NT2/D1 (cell line): Measurements from ENCODE around the gene CAMTA1.
A peak's percentile ranks its signal among the peaks of the same experiment; 100 is the strongest.

ENCODE experiments used
- DNase-seq: peaks from one replicate; pipeline ENCODE4 v3.0.0-alpha.2; 2011; ENCODE audit warnings: low read depth, low spot score
- H3K27me3 ChIP-seq: 2 replicates; pipeline ENCODE4 v1.6.0; 2011; ENCODE audit warnings: mild to moderate bottlenecking; ENCODE audit not compliant: insufficient read length, insufficient read depth
- H3K36me3 ChIP-seq: 2 replicates; pipeline ENCODE4 v1.6.1; 2011; ENCODE audit warnings: mild to moderate bottlenecking, low read length, mixed read lengths; ENCODE audit not compliant: insufficient read depth, insufficient read length
- H3K4me1 ChIP-seq: 2 replicates; pipeline ENCODE4 v1.5.1; 2011; ENCODE audit not compliant: insufficient read depth, insufficient read length
- H3K4me3 ChIP-seq: 2 replicates; pipeline ENCODE4 v1.5.1; 2011; ENCODE audit warnings: low read depth; ENCODE audit not compliant: insufficient read length
- H3K9ac ChIP-seq: 2 replicates; pipeline ENCODE4 v1.6.0; 2011; ENCODE audit warnings: low read depth; ENCODE audit not compliant: insufficient read length
- H3K9me3 ChIP-seq: 2 replicates; pipeline ENCODE4 v1.5.1; 2011; ENCODE audit warnings: mild to moderate bottlenecking, low read length; ENCODE audit not compliant: insufficient read depth
- SUZ12 ChIP-seq: IDR thresholded peaks from 2 replicates; pipeline ENCODE4 v1.6.1; 2011; ENCODE audit not compliant: insufficient read length, insufficient read depth; ENCODE audit errors: extremely low read depth
- YY1 ChIP-seq: IDR thresholded peaks from 2 replicates; pipeline ENCODE4 v1.6.1; 2011; ENCODE audit not compliant: insufficient read length, insufficient read depth
- ZNF274 ChIP-seq: IDR thresholded peaks from 2 replicates; pipeline ENCODE4 v1.6.1; 2011; ENCODE audit warnings: mild to moderate bottlenecking, low read depth, low read length

CAMTA1 gene

DNA sequence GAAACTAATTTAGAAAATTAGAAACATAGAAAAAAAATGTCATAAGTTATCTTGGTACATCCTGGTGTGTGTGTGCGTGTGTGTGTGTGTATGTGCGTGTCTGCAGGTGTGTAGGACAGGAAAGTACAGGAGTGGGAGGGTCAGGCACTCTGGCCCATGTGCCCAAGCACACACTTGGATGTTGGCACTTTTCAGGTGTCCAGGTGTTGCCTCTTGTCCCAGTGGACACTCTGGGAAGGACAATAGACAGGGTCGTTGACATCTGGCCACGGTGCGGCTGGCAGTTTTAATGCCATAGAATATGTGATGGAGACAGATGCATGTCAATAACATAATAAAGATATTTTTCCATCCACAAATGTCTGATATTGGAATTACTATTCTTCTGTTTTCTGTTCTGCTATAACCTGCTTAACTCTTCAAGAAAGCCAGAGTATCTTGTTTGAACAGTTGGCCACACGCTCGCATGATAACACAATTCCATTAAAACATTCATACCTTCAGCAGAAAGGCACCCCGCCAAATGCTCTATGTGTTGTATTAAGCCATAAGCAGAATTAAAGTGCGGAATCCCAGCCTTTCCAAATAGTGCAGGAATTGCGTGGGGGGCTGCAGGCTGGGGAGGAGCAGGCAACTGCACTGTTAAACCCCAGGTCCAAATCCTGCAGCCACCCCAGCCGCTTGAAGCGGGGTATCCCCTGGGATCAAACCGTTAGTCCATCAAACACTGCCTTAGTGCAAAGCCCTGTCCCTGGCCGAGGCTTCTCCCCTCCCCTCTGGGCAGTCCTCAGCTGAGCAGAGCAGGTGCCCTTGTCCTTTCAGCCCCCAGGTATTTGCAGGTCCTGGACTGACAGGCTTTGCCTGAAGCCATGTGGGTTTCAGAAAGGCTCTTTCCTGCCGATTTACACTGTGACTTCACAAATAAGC, 390.0 kb downstream of the CAMTA1 start:
- Histone ChIP-seq H3K4me1 (peaks cover 3% of the 10 kb centered on the region), H3K4me3 (no peak overlapping the region), H3K9me3 (peaks cover 9% of the 10 kb centered on the region; the same call in 1 of the 2 replicates), H3K27me3 (no peaks in the 10 kb centered on the region), H3K9ac (no peak overlapping the region), H3K36me3 (no peaks in the 10 kb centered on the region)
- TF ChIP-seq ZNF274: no peak
- no peak for TF ChIP-seq YY1
- no peak for TF ChIP-seq SUZ12
- no peak for DNase-seq

DNA sequence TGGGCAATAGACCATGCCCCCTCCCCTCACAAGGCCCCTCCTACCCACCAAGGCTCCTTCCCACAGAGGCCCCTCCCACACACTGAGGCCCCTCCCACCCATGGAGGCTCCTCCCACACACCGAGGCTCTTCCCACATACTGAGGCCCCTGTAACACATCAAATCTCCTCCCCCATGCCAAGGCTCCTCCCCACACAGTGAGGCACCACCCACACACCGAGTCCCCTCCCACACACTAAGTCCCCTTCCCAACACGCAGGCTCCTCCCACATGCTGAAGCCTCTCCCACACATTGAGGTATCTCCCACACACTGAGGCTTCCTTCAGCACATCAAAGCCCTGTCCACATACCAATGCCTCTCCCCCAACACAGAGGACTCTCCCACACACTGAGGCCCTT, 391.8 kb downstream of the CAMTA1 start:
- Histone ChIP-seq H3K4me3 (no peak overlapping the region), H3K36me3 (no peaks in the 10 kb centered on the region), H3K9me3 (peaks cover 20% of the 10 kb centered on the region), H3K27me3 (no peaks in the 10 kb centered on the region), H3K4me1 (peaks cover 3% of the 10 kb centered on the region), H3K9ac (no peak overlapping the region)
- no peak for TF ChIP-seq ZNF274
- no peak for TF ChIP-seq YY1
- no peak for TF ChIP-seq SUZ12
- no peak for DNase-seq

DNA sequence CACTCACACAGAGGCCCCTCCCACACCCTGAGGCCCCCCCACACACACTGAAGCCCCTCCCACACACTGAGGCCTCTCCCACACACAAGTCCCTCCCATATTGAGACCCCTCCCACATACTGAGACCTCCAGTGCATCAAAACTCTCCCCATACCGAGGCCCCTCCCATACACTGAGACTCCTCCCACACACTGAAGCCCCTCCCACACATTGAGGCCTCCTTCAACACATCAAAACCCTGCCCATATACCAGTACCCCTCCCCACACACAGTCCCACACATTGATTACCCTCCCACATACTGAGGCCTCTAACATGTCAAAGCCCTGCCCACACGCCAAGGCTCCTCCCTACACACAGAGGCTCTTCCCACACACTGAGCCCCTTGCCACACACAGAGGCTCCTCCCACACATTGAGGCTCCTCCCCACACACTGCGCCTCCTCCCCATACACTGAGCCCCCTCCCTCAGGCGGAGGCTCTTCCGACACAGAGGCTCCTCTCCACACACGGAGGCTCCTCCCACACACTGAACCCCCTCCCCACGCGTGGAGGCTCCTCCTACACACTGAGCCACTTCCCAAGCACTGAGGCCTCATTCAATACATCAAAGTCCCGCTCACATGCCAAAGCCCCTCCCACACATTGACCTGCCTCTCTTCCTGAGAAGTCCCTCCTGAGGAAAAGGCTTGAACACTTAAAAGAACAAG, 392.3 kb downstream of the CAMTA1 start:
- DNase-seq: peak; percentile 16
- no peak overlapping the region for H3K4me3 ChIP-seq
- H3K27me3 ChIP-seq: no peaks in the 10 kb centered on the region
- H3K4me1 ChIP-seq: peaks cover 3% of the 10 kb centered on the region
- TF ChIP-seq YY1 (no peak), ZNF274 (no peak), SUZ12 (no peak)
- H3K9ac ChIP-seq: no peak overlapping the region
- no peaks in the 10 kb centered on the region for H3K36me3 ChIP-seq
- peaks cover 20% of the 10 kb centered on the region for H3K9me3 ChIP-seq

DNA sequence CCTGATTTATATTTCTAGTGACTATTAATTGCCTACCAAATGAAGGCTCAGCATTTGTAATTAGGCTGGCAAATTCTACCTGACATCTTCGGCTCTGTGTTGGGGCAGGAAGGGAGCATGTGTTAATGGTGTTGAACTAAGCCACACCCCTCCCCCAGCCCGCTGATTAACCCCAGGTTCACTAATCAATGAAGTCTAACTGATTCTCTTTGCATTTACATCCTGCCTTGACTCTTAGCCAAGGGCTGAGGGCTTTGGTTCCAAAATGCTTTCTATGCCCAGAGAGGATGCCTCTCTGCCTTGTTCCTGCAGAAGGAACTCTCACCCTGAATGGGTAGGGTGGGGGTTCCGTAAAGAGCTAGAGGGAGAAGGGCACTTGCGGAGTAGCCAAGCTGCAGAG, 393.1 kb downstream of the CAMTA1 start:
- Histone ChIP-seq H3K9ac (no peak overlapping the region), H3K27me3 (no peaks in the 10 kb centered on the region)
- TF ChIP-seq YY1 (no peak), ZNF274 (no peak), SUZ12 (no peak)

DNA sequence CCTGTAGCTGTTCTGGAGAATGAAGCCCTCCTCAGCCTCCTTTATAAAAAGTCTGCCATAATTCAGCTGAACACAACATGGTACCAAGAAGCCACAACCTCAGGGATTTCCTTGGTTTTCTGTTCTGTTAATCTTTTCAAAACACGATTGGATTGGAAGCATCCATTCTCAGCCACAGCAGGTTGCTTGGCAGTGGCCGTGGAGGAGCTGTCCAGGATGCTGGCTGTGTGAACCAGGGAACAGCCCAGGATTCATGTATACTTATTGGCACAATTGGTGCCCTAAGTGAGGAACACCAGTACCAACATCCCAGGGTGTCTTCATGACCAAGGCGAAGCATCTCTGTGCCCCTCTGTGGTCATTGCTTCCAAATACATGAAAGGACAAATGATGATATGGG, 393.5 kb downstream of the CAMTA1 start:
- DNase-seq: no peak
- Histone ChIP-seq H3K4me1 (peaks cover 3% of the 10 kb centered on the region), H3K27me3 (no peaks in the 10 kb centered on the region), H3K9me3 (peaks cover 20% of the 10 kb centered on the region), H3K36me3 (no peaks in the 10 kb centered on the region), H3K9ac (no peak overlapping the region), H3K4me3 (no peak overlapping the region)
- TF ChIP-seq YY1 (no peak), SUZ12 (no peak), ZNF274 (no peak)

More for the DNA sequence above, 393.1 kb downstream of the CAMTA1 start:
- Histone ChIP-seq H3K4me3 (no peak overlapping the region), H3K36me3 (no peaks in the 10 kb centered on the region), H3K4me1 (peaks cover 3% of the 10 kb centered on the region), H3K9me3 (peaks cover 20% of the 10 kb centered on the region)
- DNase-seq: no peak

DNA sequence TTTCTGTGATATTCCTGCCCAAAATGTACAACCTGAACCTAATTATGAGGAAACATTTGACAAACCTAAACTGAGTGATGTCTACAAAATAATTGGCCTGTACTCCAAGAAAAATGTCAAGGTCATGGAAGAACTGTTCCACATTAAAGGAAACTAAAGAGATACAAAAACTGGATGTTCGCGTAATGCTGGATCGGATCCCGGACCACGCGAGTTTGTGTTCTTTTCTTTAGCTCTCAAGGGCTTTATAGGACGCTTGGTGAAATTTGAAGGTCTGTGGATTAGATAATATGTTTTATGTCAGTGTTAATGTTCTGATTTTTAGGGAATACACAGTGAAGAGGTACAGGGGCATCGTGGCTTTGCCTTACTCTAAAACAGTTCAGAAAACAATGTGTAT, 400.5 kb downstream of the CAMTA1 start:
- H3K4me3 ChIP-seq: no peak overlapping the region
- no peak overlapping the region for H3K9ac ChIP-seq
- no peak for TF ChIP-seq YY1
- TF ChIP-seq SUZ12: no peak
- TF ChIP-seq ZNF274: no peak
- no peaks in the 10 kb centered on the region for H3K27me3 ChIP-seq
- no peak for DNase-seq
- H3K9me3 ChIP-seq: peaks cover 7% of the 10 kb centered on the region; the same call in 1 of the 2 replicates
- H3K4me1 ChIP-seq: no peaks in the 10 kb centered on the region
- no peaks in the 10 kb centered on the region for H3K36me3 ChIP-seq
